Neural cell (in vitro differentiated cells): ENCODE results near the gene GPR183.

Experiments
- MXI1 ChIP-seq: fragments of 450-650 bp; conservative IDR thresholded peaks from 2 replicates; pipeline ENCODE4 v1.6.1; 2014; ENCODE audit warnings: antibody characterized with exemption, mild to moderate bottlenecking; ENCODE audit not compliant: poor library complexity, severe bottlenecking
- POLR2AphosphoS5 ChIP-seq: IDR thresholded peaks from 2 replicates; pipeline ENCODE4 v1.6.1; 2012
- TAF1 ChIP-seq: IDR thresholded peaks from 2 replicates; pipeline ENCODE4 v1.6.1; 2012; ENCODE audit warnings: low read depth
- TF ChIP-seq, protein P1 (sequence below): fragments of 450-650 bp; IDR thresholded peaks from 2 replicates; pipeline ENCODE4 v1.5.1; 2014; ENCODE audit warnings: antibody characterized with exemption, mild to moderate bottlenecking, moderate library complexity; ENCODE audit not compliant: poor library complexity, severe bottlenecking

DNA sequence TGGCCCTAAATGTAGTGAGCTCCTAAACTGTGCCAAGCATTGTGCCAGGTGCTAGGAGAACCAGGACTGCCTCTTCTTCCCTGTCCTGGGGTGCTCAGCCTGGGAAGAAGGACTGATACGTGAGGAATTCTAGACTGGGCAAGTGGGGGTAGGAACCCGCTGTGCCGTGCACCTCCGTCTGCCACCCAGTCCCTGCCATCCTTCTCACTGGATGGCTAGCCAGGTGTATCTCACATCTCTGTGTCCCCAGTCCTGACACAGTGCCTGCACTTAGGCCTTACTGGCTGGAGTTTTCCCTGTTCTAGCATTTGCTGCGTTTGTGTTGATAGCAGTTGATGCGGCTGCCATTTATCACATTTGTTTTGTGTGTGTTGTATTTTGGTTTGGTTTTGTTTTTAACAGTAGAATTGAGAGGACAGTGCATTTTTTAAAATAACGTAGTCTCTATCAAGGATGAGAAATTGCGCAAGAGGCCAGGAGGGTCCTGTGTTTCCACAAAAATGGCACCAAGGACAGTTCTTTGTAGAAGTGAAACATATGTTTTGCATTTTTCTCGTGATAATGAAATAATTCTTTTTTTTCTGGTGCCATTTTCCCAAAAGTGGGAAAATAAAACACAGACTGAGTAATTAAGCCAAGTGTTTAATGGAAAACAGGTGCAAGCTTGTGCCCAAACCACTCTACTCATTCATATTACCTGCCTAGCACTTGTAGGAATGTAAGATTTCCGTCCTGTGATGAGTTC, 4.7 kb upstream of the GPR183 start:
- TF ChIP-seq, protein P1, sequence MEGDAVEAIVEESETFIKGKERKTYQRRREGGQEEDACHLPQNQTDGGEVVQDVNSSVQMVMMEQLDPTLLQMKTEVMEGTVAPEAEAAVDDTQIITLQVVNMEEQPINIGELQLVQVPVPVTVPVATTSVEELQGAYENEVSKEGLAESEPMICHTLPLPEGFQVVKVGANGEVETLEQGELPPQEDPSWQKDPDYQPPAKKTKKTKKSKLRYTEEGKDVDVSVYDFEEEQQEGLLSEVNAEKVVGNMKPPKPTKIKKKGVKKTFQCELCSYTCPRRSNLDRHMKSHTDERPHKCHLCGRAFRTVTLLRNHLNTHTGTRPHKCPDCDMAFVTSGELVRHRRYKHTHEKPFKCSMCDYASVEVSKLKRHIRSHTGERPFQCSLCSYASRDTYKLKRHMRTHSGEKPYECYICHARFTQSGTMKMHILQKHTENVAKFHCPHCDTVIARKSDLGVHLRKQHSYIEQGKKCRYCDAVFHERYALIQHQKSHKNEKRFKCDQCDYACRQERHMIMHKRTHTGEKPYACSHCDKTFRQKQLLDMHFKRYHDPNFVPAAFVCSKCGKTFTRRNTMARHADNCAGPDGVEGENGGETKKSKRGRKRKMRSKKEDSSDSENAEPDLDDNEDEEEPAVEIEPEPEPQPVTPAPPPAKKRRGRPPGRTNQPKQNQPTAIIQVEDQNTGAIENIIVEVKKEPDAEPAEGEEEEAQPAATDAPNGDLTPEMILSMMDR, result no peak
- no peak for TF ChIP-seq POLR2AphosphoS5
- TF ChIP-seq TAF1, result no peak
- no peak for TF ChIP-seq MXI1
